ENCODE measurements around the gene EARS2.
"Not testable (repeated sequence)": the region's sequence is repeated elsewhere in the genome, so short reads cannot be mapped to it uniquely, and the experiment has no call there.

EARS2 gene

GRCh38 chr16:23527961-23528643 lies 29.0 kb downstream of the EARS2 start:
- DNase-seq (ENCODE audit: low read depth in 2 of 2), result no peak

DNA sequence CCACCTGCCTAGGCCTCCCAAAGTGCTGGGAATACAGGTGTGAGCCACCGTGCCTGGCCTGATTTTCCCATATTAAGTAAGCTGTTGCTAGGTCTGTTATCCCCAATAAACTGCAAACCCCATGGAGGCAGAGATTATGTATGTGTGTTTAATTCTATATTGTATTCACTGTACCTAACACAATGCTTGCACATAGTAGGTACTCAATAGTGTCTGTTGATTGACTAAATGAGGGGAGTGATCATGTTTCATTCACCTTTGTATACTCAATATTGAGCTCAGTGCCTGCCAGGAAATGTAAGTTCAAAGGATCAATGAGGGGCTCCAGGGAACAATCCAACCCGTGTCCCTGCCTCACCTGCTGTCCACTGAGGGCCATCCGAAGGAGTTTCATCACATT lies 32.3 kb downstream of the EARS2 start:
- no peak for DNase-seq (ENCODE audit: low read depth in 2 of 2)

DNA sequence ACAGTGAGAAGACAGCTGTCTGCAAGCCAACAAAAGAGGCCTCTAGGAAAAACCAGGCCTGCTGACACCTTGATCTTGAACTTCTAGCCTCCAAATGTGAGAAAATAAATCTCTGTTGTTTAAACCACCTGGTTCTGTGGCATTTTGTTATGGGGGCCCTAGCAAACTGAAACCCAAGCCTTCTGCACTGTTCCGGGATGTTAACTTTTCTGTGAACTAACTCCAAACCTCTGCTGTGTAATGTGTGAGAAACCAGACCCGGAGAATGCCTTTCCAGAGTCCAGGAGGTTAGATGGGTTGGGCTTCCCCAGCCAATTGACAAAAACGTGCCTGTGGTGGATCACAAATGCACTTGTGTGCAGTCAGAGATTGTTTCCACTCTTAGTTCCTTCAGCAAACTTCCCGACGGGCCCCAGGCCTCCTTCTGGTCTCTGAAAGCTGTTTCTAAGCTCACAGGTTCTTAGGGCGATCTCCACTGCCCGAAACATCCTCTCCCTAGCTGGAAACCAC lies 33.2 kb downstream of the EARS2 start:
- DNase-seq (ENCODE audit: low read depth in 2 of 2), result no peak

- no peak for DNase-seq (ENCODE audit: low read depth in 2 of 2)
These were observed 33.8 kb downstream of the EARS2 start for GRCh38 chr16:23523321-23523720.

- DNase-seq (ENCODE audit: low read depth in 2 of 2), result no peak
These were observed 35.2 kb downstream of the EARS2 start for GRCh38 chr16:23521965-23522364.

- no peak for DNase-seq (ENCODE audit: low read depth in 2 of 2)
These were observed 36.0 kb downstream of the EARS2 start for GRCh38 chr16:23521037-23521743.

GRCh38 chr16:23520500-23520899 lies 36.6 kb downstream of the EARS2 start:
- DNase-seq (ENCODE audit: low read depth in 2 of 2), result no peak

DNA sequence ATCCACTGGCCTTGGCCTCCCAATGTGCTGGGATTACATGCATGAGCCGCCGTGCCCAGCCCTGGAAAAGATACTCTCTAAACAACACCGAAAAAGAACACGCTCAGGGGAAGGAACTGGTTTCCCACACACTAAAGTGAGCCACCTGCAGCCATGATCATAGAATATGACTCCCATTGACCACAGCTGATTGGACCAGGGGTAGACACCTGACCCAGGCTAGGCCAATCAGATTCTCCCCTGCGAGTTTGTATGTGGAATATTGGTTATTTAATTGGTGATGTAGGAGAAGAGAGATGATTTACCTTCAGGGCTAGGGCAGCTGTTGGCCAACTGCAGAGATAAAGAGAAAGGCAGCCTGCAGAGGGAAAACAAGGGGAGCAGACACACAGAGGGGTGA lies 37.9 kb downstream of the EARS2 start:
- DNase-seq (ENCODE audit: low read depth in 2 of 2), result no peak

DNA sequence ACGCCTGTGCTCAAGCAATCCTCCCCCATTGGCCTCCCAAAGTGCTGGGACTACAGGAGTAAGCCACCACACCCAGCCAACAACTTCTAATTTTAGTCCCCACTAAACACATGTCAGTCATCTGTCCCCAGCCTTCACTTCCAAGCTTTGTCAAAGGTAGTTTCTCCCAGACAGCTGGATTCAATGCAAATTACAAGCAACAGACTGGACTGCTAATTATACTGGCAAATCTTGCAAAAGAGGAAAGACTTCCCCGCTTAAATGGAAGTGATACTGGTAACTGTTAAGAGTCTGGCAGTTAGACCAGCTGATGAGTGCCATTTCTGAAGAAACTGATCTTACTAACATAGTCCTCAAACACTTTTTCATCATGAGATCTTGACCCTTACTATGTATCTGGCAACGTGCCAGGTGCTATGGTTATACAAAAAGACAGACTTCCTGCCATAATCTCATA lies 38.7 kb downstream of the EARS2 start:
- DNase-seq (ENCODE audit: low read depth in 2 of 2), result no peak

GRCh38 chr16:23516366-23517137 lies 40.6 kb downstream of the EARS2 start:
- no peak for DNase-seq (ENCODE audit: low read depth in 2 of 2)

DNA sequence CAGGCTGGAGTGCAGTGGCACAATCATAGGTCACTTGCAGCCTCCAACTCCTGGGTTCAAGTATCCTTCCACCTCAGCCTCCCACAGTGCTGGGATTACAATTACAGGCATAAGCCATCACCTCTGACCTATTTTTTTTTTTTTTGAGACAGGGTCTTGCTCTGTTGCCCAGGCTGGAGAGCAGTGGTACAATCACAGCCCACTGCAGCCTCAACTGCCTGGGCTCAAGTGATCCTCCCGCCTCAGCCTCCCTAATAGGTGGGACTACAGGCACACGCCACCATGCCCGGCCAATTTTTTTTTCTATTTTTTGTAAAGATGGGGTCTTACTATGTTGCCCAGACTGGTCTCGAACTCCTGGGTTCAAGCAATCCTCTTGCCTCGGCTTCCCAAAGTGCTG lies 41.3 kb downstream of the EARS2 start:
- no peak for DNase-seq (ENCODE audit: low read depth in 2 of 2)

GRCh38 chr16:23514381-23515152 lies 42.6 kb downstream of the EARS2 start:
- DNase-seq (ENCODE audit: low read depth in 2 of 2), result no peak

GRCh38 chr16:23512168-23512695 lies 44.9 kb downstream of the EARS2 start:
- no peak for DNase-seq (ENCODE audit: low read depth in 2 of 2)

- no peak for DNase-seq (ENCODE audit: low read depth in 2 of 2)
These were observed 45.4 kb downstream of the EARS2 start for GRCh38 chr16:23511731-23512130.

DNA sequence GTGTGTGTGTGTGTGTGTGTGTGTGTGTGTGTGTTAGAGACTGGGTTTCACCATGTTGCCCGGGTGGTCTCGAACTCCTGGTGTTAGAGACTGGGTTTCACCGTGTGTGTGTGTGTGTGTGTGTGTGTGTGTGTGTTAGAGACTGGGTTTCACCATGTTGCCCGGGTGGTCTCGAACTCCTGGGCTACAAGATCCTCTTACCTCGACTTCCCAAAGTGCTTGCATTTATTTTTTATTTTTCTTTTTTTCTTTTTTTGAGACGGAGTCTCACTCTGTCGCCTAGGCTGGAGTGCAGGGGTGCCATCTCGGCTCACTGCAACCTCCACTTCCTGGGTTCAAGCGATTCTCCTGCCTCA lies 46.3 kb downstream of the EARS2 start:
- DNase-seq (ENCODE audit: low read depth in 2 of 2), result not testable (repeated sequence)

DNA sequence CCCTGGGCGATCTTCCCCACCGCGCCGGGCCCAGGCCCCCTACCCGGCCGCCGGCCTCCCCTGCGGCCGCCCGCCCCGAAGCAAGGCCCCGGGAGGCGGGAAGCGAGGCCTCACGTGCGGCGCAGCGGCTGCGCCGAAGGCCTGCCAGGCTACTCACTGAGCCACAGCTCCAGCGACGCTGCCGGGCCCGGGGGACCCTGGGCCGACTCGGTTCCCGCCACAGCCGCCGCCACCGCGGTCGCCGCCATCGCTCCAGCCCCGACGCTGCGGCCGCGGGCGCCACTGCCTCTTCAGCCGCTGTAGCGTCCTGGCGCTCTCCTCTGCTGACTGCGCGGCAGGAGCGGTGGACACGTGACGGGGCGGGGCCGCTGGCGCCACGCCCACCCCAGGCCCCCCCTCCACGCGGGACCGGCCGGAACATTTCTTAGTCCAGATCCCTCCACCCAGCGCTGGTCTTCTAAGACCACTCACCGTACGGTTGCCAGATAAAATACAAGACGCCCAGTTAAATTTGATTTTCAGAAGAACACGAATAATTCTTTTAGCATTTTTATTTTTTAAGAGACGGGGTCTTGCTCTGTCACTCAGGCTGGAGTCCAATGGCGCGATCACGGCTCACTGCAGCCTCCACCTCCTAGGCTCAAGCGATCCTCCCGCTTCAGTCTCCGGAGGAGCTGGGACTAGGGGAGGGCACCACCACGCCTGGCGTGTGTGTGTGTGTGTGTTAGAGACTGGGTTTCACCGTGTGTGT lies 46.8 kb downstream of the EARS2 start, which contains the start of gene GGA2:
Gene GGA2 (minus strand): TSS at position 331 of the 751 bp plus-strand sequence. CDS start 83 bp downstream, at position 248.
- DNase-seq (ENCODE audit: low read depth in 2 of 2), result peak; percentile 64 to 75

DNA sequence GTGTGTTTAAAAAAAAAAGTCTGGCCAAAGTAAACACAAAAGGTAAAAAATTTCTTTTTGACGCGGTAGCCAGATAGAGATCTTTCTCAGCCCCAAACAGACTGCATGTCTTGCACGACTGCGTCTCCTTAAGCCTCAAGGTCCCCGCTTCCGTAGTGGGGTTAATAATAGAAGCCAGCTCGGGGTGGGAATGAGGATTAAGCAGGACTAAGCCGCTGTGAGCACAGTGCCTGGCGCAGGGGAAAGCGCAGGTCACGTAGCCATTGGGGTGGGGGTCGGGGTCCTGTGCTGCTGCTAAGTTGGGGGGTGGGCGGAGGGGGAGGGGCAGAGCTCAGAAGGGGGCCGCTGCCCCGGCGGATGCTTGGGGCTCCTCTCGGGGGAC lies 47.4 kb downstream of the EARS2 start:
- no peak for DNase-seq (ENCODE audit: low read depth in 2 of 2)

DNA sequence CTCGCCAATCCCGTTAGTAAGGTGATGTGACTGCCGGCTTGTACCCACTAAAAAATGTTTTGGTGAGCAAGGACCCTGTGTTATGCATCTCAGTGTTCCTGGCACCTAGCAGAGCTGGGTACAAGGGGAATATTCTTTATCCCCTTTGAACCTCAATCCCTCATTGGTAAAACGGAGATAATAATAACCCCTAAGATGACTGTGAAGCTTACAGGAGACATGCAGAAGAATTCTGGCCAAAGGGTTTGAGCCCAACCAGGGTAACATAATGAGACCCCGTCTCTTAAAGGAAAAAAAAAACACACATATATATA lies 47.8 kb downstream of the EARS2 start:
- no peak for DNase-seq (ENCODE audit: low read depth in 2 of 2)

DNA sequence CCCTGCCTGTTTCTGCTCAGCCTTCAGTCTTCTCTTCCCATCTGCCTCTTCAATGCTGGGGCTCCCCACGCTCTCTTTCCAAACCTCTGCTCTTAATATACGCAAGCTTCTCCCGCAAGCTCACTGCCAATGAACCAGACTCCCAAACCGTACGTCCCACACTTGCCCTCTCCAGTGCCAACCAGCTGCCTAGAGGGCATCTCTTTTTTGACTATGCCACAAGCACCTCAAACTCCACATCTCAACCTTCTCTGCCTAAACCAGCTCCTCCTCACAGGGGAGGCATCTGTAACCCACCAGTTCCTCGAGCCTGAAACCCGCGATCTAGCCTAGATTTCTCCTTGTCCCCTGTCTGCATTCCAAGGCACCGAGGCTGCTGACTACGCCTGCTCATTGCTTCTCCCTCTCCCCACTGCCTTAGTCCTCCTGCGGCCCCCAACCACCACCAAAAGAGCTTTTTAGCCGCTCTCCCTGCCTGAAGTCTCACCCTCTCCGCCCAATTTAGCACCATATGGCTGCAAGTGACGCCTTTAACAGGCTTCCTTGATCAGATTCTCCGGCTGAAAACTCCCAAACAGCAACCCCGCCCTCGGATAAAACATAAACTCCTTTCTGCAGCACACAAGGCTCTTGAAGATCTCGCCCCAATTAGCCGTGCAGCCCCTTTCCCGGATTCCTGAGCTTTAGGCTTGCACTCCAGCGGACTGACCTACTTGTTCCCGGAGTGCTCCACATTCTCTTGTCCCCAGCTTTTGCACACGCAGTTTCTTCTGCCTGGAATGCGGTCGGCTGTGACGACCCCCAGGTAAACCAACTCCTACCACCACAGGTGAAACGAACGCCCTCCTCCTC lies 48.3 kb downstream of the EARS2 start:
- no peak for DNase-seq (ENCODE audit: low read depth in 2 of 2)

GRCh38 chr16:23506606-23506994 lies 50.5 kb downstream of the EARS2 start:
- no peak for DNase-seq (ENCODE audit: low read depth in 2 of 2)
